Endothelial cell of umbilical vein (primary cell): Measurements from ENCODE around the gene MPP4. TPM values are rescaled to one million over a fixed set of nuclear protein-coding genes. Genes with fewer than 3 reads are reported as not detected.

Source experiments
- BruUV-seq: library from RNA; stranded (reverse); fragments of 400-500 nt; replicated peaks from 2 replicates; lab custom pipeline; 2021; lab: Mats Ljungman, UMichigan
- CTCF ChIA-PET: fragments of 300-600, 350-600 bp; sonication (Branson Sonifier 250); formaldehyde crosslinking; loops from one replicate; lab custom pipeline; 2021; ENCODE audit warnings: antibody characterized with exemption, inconsistent platforms; lab: Charles Lee
- POLR2A ChIA-PET: fragments of 300-600, 350-600 bp; sonication (Branson Sonifier 250); formaldehyde crosslinking; loops from one replicate; lab custom pipeline; 2021; ENCODE audit warnings: antibody characterized with exemption, inconsistent platforms; lab: Charles Lee
- DNase-seq: peaks from one replicate; pipeline ENCODE4 v3.0.0-alpha.2; 2011; ENCODE audit warnings: low read depth, low spot score
- FAIRE-seq: peaks from 2 replicates; lab custom pipeline; 2011; peaks lifted over from hg19 to GRCh38; lab: Jason Lieb, UNC
- H2AFZ ChIP-seq: 2 replicates; pipeline ENCODE4 v1.6.0; 2012; ENCODE audit warnings: low read depth, low read length, control low read depth, inconsistent platforms
- H3K27ac ChIP-seq: 2 replicates; pipeline ENCODE4 v1.5.1; 2011; ENCODE audit warnings: low read depth, mild to moderate bottlenecking, control low read depth, low read length, moderate library complexity; ENCODE audit not compliant: insufficient read depth
- H3K27me3 ChIP-seq, 2 experiments: 2 replicates each; pipeline versions ENCODE4 v1.6.0 to v1.6.1; 2011; ENCODE audit warnings: low read length in 2 of 2, mixed read lengths in 1 of 2; ENCODE audit not compliant: control insufficient read depth in 2 of 2, insufficient read depth in 2 of 2
- H3K36me3 ChIP-seq, 2 experiments: 2 replicates in 1 of 2; 3 replicates in 1 of 2; pipeline ENCODE4 v1.5.1; 2011; ENCODE audit warnings: low read length in 2 of 2, mild to moderate bottlenecking in 1 of 2, moderate library complexity in 1 of 2; ENCODE audit not compliant: control insufficient read depth in 2 of 2, insufficient read depth in 2 of 2; ENCODE audit errors: extremely low read depth in 1 of 2
- H3K4me1 ChIP-seq: 3 replicates; pipeline ENCODE4 v1.5.1; 2011; ENCODE audit warnings: mild to moderate bottlenecking, low read length; ENCODE audit not compliant: control insufficient read depth, insufficient read depth; ENCODE audit errors: extremely low read depth
- H3K4me2 ChIP-seq: 2 replicates; pipeline ENCODE4 v1.6.1; 2011; ENCODE audit warnings: low read length, control low read depth, mixed read lengths; ENCODE audit not compliant: insufficient read depth
- H3K4me3 ChIP-seq, 3 experiments: fragments of 200-600 bp in 1 of 3; sonication (generic), shearing (Covaris generic) in 1 of 3; replicated peaks in 1 of 3; 2 replicates each; pipeline ENCODE4 v1.5.1; 2011 to 2016; ENCODE audit warnings: control low read depth in 3 of 3, low read length in 3 of 3, mild to moderate bottlenecking in 2 of 3, inconsistent platforms in 1 of 3, low read depth in 1 of 3, moderate library complexity in 1 of 3; ENCODE audit not compliant: insufficient read depth in 1 of 3
- H3K79me2 ChIP-seq: 2 replicates; pipeline ENCODE4 v1.6.0; 2012; ENCODE audit warnings: low read length, inconsistent platforms; ENCODE audit not compliant: control insufficient read depth, insufficient read depth
- H3K9ac ChIP-seq: replicated peaks from 2 replicates; pipeline ENCODE3; 2011; ENCODE audit warnings: low read length, control low read depth; ENCODE audit not compliant: insufficient read depth; ENCODE audit errors: extremely low read depth
- H3K9me1 ChIP-seq: replicated peaks from 3 replicates; pipeline ENCODE4 v1.6.0; 2011; ENCODE audit warnings: mild to moderate bottlenecking, low read length; ENCODE audit not compliant: control insufficient read depth, insufficient read depth; ENCODE audit errors: extremely low read depth
- H3K9me3 ChIP-seq: replicated peaks from 2 replicates; pipeline ENCODE4 v1.5.1; 2012; ENCODE audit warnings: low read length, inconsistent platforms; ENCODE audit not compliant: control insufficient read depth, insufficient read depth
- H4K20me1 ChIP-seq: replicated peaks from 2 replicates; pipeline ENCODE3; 2011; ENCODE audit warnings: mild to moderate bottlenecking, low read length; ENCODE audit not compliant: control insufficient read depth, insufficient read depth; ENCODE audit errors: extremely low read depth
- EZH2 ChIP-seq: IDR thresholded peaks from 2 replicates; pipeline ENCODE4 v1.6.1; 2012; ENCODE audit warnings: borderline replicate concordance, low read depth, mild to moderate bottlenecking, moderate library complexity, low read length, inconsistent platforms; ENCODE audit not compliant: severe bottlenecking
- FOS ChIP-seq: IDR thresholded peaks from 2 replicates; pipeline ENCODE4 v1.6.1; 2011; ENCODE audit warnings: mild to moderate bottlenecking, low read length, moderate library complexity, borderline replicate concordance; ENCODE audit not compliant: insufficient read depth
- GATA2 ChIP-seq: IDR thresholded peaks from 2 replicates; pipeline ENCODE4 v1.7.0; 2011; ENCODE audit warnings: low read depth, mild to moderate bottlenecking, moderate library complexity, mixed read lengths, low read length; ENCODE audit not compliant: insufficient read length, insufficient read depth
- JUN ChIP-seq: IDR thresholded peaks from 2 replicates; pipeline ENCODE4 v1.6.1; 2011; ENCODE audit warnings: borderline replicate concordance, low read depth; ENCODE audit not compliant: insufficient read length, insufficient read depth
- POLR2A ChIP-seq: IDR thresholded peaks from 2 replicates; pipeline ENCODE4 v1.6.1; 2012; ENCODE audit warnings: low read depth, mild to moderate bottlenecking, control low read depth, low read length
- dilution Hi-C: fragments of 300-500 bp; cut with MboI; formaldehyde crosslinking; loops from one replicate; pipeline ENCODE4 v1.15.0; 2019; ENCODE audit warnings: low sequenced_read_pairs; ENCODE audit not compliant: extremely low pct_ligation_motif_present
- intact Hi-C: fragments of 100-400 bp; cut with micrococcal nuclease; formaldehyde crosslinking; loops from one replicate; pipeline ENCODE4 v1.10.0; 2022
- polyA plus RNA-seq, 4 experiments: library from polyadenylated mRNA; depleted of rRNA in 3 of 4; stranded (reverse) in 3 of 4; unstranded in 1 of 4; fragments of >200 nt; gene quantifications; 2 replicates each; pipeline versions ENCODE4 v1.2.1 to v1.2.3, GENCODE V29; 2011 to 2012; ENCODE audit warnings: missing spikeins in 1 of 4
- total RNA-seq: library from RNA; stranded (reverse); gene quantifications from 2 replicates; pipeline ENCODE4 v1.2.3, GENCODE V29; 2021
- TF ChIP-seq, protein P1 (sequence below): IDR thresholded peaks from 2 replicates; pipeline ENCODE4 v1.6.1; 2011; ENCODE audit not compliant: insufficient read depth, insufficient read length
- TF ChIP-seq, protein P2 (sequence below), 2 donors: IDR thresholded peaks; 1 replicate in 1 of 2; 2 replicates in 1 of 2; pipeline ENCODE4 v1.5.1; 2011; ENCODE audit warnings: low read length in 2 of 2, mild to moderate bottlenecking in 2 of 2, moderate library complexity in 2 of 2, control low read depth in 1 of 2, inconsistent platforms in 1 of 2, low read depth in 1 of 2; ENCODE audit not compliant: insufficient read depth in 1 of 2; ENCODE audit errors: extremely low read depth in 1 of 2

Gene MPP4
- total and polyA plus RNA-seq, 2 donors (not counting 3 experiments of a cell fraction or from before 2014, with no cell fraction given): 5.6 to 7.6 TPM

DNA sequence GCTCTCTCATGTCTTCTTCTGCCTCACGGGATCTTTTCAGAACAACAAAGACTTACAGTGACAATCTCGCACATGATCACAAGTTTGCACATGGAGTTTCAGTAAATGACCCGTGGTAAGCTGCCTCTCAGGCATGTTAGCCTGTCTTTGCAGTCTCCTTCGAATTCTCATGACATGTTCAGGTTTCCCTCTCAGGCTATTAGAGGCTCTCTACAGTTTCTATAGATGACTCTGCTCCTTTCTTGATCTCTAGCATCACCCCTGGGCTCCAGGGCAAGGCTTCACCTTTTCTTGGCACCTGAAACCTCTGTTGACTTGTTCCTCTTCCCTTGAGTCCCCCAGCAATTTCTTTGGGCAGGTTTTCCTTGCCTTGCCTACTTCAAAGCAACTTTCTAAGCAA, 23.0 kb downstream of the MPP4 start:
- ChIA-PET CTCF (no interaction called here), POLR2A (no interaction called here)
- dilution Hi-C loops: no loop called here
- no TSS peak for BruUV-seq
- Histone ChIP-seq H3K27me3 (no peaks in the 10 kb centered on the region), H3K4me3 (no peak overlapping the region), H3K9me3 (no peaks in the 10 kb centered on the region), H3K9me1 (no peaks in the 10 kb centered on the region), H3K36me3 (no peaks in the 10 kb centered on the region), H2AFZ (no peak overlapping the region), H3K4me2 (no peak overlapping the region), H3K9ac (no peak overlapping the region), H3K79me2 (no peaks in the 10 kb centered on the region), H3K27ac (no peak overlapping the region), H4K20me1 (no peaks in the 10 kb centered on the region), H3K4me1 (no peaks in the 10 kb centered on the region)
- DNase-seq (no peak), FAIRE-seq (no peak)
- intact Hi-C loops: no loop called here
- TF ChIP-seq FOS: no peak
- no peak for TF ChIP-seq POLR2A
- TF ChIP-seq JUN: no peak
- TF ChIP-seq GATA2: no peak
- TF ChIP-seq EZH2: no peak
- TF ChIP-seq, protein P1, sequence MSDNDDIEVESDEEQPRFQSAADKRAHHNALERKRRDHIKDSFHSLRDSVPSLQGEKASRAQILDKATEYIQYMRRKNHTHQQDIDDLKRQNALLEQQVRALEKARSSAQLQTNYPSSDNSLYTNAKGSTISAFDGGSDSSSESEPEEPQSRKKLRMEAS: no peak
- TF ChIP-seq, protein P2, sequence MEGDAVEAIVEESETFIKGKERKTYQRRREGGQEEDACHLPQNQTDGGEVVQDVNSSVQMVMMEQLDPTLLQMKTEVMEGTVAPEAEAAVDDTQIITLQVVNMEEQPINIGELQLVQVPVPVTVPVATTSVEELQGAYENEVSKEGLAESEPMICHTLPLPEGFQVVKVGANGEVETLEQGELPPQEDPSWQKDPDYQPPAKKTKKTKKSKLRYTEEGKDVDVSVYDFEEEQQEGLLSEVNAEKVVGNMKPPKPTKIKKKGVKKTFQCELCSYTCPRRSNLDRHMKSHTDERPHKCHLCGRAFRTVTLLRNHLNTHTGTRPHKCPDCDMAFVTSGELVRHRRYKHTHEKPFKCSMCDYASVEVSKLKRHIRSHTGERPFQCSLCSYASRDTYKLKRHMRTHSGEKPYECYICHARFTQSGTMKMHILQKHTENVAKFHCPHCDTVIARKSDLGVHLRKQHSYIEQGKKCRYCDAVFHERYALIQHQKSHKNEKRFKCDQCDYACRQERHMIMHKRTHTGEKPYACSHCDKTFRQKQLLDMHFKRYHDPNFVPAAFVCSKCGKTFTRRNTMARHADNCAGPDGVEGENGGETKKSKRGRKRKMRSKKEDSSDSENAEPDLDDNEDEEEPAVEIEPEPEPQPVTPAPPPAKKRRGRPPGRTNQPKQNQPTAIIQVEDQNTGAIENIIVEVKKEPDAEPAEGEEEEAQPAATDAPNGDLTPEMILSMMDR (IDR thresholded peaks at IDR 0.05; ENCODE audit: extremely low read depth in 1 of 2, insufficient read depth in 1 of 2, low read depth in 1 of 2, low read length in 2 of 2): no peak
